HepG2 (cell line): ENCODE measurements around the gene PRUNE1. TPM values are rescaled to one million over a fixed set of nuclear protein-coding genes. Genes with fewer than 3 reads are reported as not detected.

ENCODE experiments used
- FLYWCH1 ChIP-seq: sonication (generic); formaldehyde crosslinking; IDR thresholded peaks from 2 replicates; pipeline ENCODE4 v1.8.1; 2023; ENCODE audit warnings: mild to moderate bottlenecking, missing genetic modification reagents
- KMT2A ChIP-seq: sonication (generic); formaldehyde crosslinking; IDR thresholded peaks from 2 replicates; pipeline ENCODE4 v1.4.0; 2020; ENCODE audit warnings: missing genetic modification reagents
- NR0B2 ChIP-seq: sonication (generic); formaldehyde crosslinking; IDR thresholded peaks from 2 replicates; pipeline ENCODE4 v1.4.0; 2020; ENCODE audit warnings: mild to moderate bottlenecking, missing genetic modification reagents
- RXRA ChIP-seq: sonication (generic); formaldehyde crosslinking; IDR thresholded peaks from 2 replicates; pipeline ENCODE4 v1.5.1; 2020; ENCODE audit warnings: missing genetic modification reagents
- SATB2 ChIP-seq: sonication (generic); formaldehyde crosslinking; IDR thresholded peaks from 2 replicates; pipeline ENCODE4 v1.5.0; 2020; ENCODE audit warnings: missing genetic modification reagents
- SRF ChIP-seq: IDR thresholded peaks from 2 replicates; pipeline ENCODE4 v1.6.1; 2011; ENCODE audit warnings: mild to moderate bottlenecking, low read depth, low read length, moderate library complexity
- ZNF607 ChIP-seq: sonication (generic); formaldehyde crosslinking; IDR thresholded peaks from 2 replicates; pipeline ENCODE4 v1.5.1; 2020; ENCODE audit warnings: missing genetic modification reagents, mild to moderate bottlenecking, borderline replicate concordance
- polyA plus RNA-seq, 8 experiments: library from polyadenylated mRNA; depleted of rRNA in 3 of 8; stranded (reverse) in 7 of 8; unstranded in 1 of 8; fragments of >200 nt; fragmentation: Illumina TruSeq in 4 of 8; extraction: Trizol in 4 of 8; gene quantifications; 2 replicates each; pipeline versions ENCODE4 v1.2.1 to v1.2.3, GENCODE V29; 2011 to 2016; ENCODE audit warnings: low read depth in 4 of 8, missing spikeins in 1 of 8, mixed read lengths in 1 of 8; ENCODE audit not compliant: insufficient read depth in 1 of 8
- total RNA-seq, 5 experiments: library from RNA; depleted of rRNA; stranded (reverse); fragments of >200 nt; fragmentation: Illumina TruSeq; extraction: Trizol; gene quantifications; 2 replicates each; pipeline ENCODE4 v1.2.3, GENCODE V29; 2016; ENCODE audit warnings: low read depth in 1 of 5
- TF ChIP-seq, protein P1 (sequence below): sonication (generic); formaldehyde crosslinking; IDR thresholded peaks from 2 replicates; pipeline ENCODE4 v1.4.0; 2020; ENCODE audit warnings: missing genetic modification reagents, low read depth, mild to moderate bottlenecking, borderline replicate concordance
- TF ChIP-seq, protein P2 (sequence below): IDR thresholded peaks from 2 replicates; pipeline ENCODE4 v1.4.0; 2020; ENCODE audit warnings: mild to moderate bottlenecking, missing genetic modification reagents
- TF ChIP-seq, protein P3 (sequence below): sonication (generic); formaldehyde crosslinking; conservative IDR thresholded peaks from 2 replicates; pipeline ENCODE4 v1.4.0; 2020; ENCODE audit warnings: missing genetic modification reagents

PRUNE1 gene
- total and polyA plus RNA-seq, 2 of the 13 experiments (the other 11 are each of a cell fraction or from before 2014, with no cell fraction given), result 19.0 to 31.9 TPM

DNA sequence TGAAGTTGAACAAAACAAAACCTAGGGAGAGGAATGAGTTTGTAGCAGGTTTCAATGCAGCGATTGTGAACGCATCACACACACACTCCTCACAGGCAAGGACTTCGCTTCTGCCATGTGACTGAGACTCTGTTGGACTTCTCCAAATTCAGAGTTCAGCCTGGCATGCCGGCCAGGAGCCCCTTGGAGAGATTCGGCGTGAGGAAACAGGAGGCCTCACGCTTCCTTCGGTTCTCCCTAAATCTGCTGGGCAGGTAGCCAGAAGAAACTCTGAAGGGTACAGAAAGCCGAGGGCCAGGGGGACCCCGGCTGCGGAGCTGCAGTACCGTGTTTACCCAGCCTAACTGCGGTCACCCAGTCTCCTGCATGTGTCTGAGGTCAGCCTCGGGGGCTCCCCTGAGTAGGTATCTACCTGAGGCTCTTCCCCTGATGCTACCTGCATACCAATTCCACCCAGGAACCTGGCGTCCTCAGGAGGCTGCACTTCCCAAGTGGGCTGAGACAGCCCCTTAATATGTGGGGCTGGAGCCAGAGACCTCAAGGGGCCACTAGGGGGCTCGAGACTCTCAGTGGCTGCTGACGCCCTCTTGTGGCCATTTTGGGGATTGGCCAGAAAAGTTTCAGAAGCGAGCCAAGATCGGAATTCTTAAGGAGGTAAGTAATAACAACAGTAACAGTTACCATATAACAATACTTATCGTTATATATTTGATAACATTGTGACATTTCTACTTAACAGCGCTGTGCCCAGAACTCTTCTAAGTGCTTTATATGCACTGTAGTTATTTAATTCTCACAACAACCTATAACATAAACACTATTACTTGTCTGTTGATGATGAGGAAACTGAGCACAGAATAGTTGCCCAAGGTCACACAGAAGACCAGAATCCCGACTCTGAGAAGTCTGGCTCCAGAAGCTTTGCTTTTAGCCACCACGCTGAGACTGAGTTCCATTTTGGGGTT, 28.9 kb upstream of the PRUNE1 start (continued):
- peak; percentile 45; the same call in 1 of the 2 replicates for TF ChIP-seq RXRA (CRISPR knock-in tag)
- TF ChIP-seq, protein P1, sequence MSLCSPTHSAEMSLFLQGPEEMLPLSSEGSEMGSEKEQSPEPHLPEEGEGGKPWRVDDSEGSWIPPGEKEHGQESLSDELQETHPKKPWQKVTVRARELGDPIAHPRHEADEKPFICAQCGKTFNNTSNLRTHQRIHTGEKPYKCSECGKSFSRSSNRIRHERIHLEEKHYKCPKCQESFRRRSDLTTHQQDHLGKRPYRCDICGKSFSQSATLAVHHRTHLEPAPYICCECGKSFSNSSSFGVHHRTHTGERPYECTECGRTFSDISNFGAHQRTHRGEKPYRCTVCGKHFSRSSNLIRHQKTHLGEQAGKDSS (CRISPR knock-in tag), result peak; percentile 51; the same call in 1 of the 2 replicates
- TF ChIP-seq, protein P2, sequence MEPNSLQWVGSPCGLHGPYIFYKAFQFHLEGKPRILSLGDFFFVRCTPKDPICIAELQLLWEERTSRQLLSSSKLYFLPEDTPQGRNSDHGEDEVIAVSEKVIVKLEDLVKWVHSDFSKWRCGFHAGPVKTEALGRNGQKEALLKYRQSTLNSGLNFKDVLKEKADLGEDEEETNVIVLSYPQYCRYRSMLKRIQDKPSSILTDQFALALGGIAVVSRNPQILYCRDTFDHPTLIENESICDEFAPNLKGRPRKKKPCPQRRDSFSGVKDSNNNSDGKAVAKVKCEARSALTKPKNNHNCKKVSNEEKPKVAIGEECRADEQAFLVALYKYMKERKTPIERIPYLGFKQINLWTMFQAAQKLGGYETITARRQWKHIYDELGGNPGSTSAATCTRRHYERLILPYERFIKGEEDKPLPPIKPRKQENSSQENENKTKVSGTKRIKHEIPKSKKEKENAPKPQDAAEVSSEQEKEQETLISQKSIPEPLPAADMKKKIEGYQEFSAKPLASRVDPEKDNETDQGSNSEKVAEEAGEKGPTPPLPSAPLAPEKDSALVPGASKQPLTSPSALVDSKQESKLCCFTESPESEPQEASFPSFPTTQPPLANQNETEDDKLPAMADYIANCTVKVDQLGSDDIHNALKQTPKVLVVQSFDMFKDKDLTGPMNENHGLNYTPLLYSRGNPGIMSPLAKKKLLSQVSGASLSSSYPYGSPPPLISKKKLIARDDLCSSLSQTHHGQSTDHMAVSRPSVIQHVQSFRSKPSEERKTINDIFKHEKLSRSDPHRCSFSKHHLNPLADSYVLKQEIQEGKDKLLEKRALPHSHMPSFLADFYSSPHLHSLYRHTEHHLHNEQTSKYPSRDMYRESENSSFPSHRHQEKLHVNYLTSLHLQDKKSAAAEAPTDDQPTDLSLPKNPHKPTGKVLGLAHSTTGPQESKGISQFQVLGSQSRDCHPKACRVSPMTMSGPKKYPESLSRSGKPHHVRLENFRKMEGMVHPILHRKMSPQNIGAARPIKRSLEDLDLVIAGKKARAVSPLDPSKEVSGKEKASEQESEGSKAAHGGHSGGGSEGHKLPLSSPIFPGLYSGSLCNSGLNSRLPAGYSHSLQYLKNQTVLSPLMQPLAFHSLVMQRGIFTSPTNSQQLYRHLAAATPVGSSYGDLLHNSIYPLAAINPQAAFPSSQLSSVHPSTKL (CRISPR knock-in tag), result peak; percentile 76
- no peak for TF ChIP-seq FLYWCH1 (CRISPR knock-in tag)
- TF ChIP-seq ZNF607 (CRISPR knock-in tag), result no peak
- TF ChIP-seq, protein P3, sequence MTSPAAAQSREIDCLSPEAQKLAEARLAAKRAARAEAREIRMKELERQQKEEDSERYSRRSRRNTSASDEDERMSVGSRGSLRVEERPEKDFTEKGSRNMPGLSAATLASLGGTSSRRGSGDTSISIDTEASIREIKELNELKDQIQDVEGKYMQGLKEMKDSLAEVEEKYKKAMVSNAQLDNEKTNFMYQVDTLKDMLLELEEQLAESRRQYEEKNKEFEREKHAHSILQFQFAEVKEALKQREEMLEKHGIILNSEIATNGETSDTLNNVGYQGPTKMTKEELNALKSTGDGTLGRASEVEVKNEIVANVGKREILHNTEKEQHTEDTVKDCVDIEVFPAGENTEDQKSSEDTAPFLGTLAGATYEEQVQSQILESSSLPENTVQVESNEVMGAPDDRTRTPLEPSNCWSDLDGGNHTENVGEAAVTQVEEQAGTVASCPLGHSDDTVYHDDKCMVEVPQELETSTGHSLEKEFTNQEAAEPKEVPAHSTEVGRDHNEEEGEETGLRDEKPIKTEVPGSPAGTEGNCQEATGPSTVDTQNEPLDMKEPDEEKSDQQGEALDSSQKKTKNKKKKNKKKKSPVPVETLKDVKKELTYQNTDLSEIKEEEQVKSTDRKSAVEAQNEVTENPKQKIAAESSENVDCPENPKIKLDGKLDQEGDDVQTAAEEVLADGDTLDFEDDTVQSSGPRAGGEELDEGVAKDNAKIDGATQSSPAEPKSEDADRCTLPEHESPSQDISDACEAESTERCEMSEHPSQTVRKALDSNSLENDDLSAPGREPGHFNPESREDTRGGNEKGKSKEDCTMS (CRISPR knock-in tag), result 0 out of 2 replicates have a peak, but pooled peaks have one; percentile 52
- no peak for TF ChIP-seq SRF
- no peak for TF ChIP-seq SATB2 (CRISPR knock-in tag)
- TF ChIP-seq NR0B2, result 0 out of 2 replicates have a peak, but pooled peaks have one; percentile 49
- TF ChIP-seq KMT2A (CRISPR knock-in tag), result peak; percentile 36; the same call in 1 of the 2 replicates
